SW480 (cell line): Measurements from ENCODE around the gene SIRT7.

Source experiments
- DNase-seq: peaks from one replicate; pipeline ENCODE4 v3.0.0-alpha.2; 2016; ENCODE audit warnings: low spot score

The SIRT7 gene

GRCh38 chr17:81885454-81885853 is 32.5 kb downstream of the SIRT7 start:
- DNase-seq: no peak

GRCh38 chr17:81884968-81885367 is 33.0 kb downstream of the SIRT7 start:
- DNase-seq: no peak

- DNase-seq: no peak
Measured at GRCh38 chr17:81884520-81884919, 33.5 kb downstream of the SIRT7 start.

GRCh38 chr17:81879121-81879520 is 38.9 kb downstream of the SIRT7 start:
- DNase-seq: no peak

- no peak for DNase-seq
Measured at GRCh38 chr17:81878294-81878693, 39.7 kb downstream of the SIRT7 start.

GRCh38 chr17:81877569-81877968 is 40.4 kb downstream of the SIRT7 start:
- DNase-seq: no peak

GRCh38 chr17:81871387-81872230 is 46.4 kb downstream of the SIRT7 start:
- peak; percentile 84 for DNase-seq

- no peak for DNase-seq
Measured at GRCh38 chr17:81870981-81871386, 47.0 kb downstream of the SIRT7 start, which contains the start of gene ARHGDIA. TSS of gene ARHGDIA (minus strand) at chr17:81871337. CDS start at chr17:81869930, 1,407 bp downstream.

GRCh38 chr17:81870131-81870980 is 47.6 kb downstream of the SIRT7 start:
- DNase-seq: peak; percentile 59

GRCh38 chr17:81869221-81870130 is 48.5 kb downstream of the SIRT7 start:
- DNase-seq: peak; percentile 43

GRCh38 chr17:81868674-81869220 is 49.2 kb downstream of the SIRT7 start:
- DNase-seq: peak; percentile 83

GRCh38 chr17:81867991-81868673 is 49.8 kb downstream of the SIRT7 start:
- peak; percentile 62 for DNase-seq

GRCh38 chr17:81867170-81867990 is 50.6 kb downstream of the SIRT7 start:
- DNase-seq: peak; percentile 68

GRCh38 chr17:81866440-81867169 is 51.4 kb downstream of the SIRT7 start:
- DNase-seq: no peak

GRCh38 chr17:81865733-81866439 is 52.1 kb downstream of the SIRT7 start:
- DNase-seq: peak; percentile 76

- no peak for DNase-seq
Measured at GRCh38 chr17:81865358-81865732, 52.6 kb downstream of the SIRT7 start.

- DNase-seq: no peak
Measured at GRCh38 chr17:81863833-81864768, 53.9 kb downstream of the SIRT7 start.
